Thyroid gland (tissue), 4 donors: ENCODE data around the gene UBE2O.

ENCODE experiments used
- CTCF ChIP-seq, 6 experiments: fragments of 200-600 bp in 3 of 6; fragments of 450-650 bp in 3 of 6; sonication (generic) in 3 of 6; IDR thresholded peaks; one replicate each; pipeline ENCODE4 v1.5.1; 2016 to 2019; ENCODE audit warnings: antibody characterized with exemption in 6 of 6, mild to moderate bottlenecking in 2 of 6, inconsistent platforms in 1 of 6, moderate library complexity in 1 of 6
- POLR2A ChIP-seq, 2 donors: fragments of 450-650 bp; IDR thresholded peaks; one replicate each; pipeline ENCODE4 v1.6.1; 2017; ENCODE audit warnings: antibody characterized with exemption in 2 of 2, mild to moderate bottlenecking in 2 of 2, moderate library complexity in 1 of 2

- TF ChIP-seq POLR2A (IDR thresholded peaks at IDR 0.05), result no peak
- TF ChIP-seq CTCF (IDR thresholded peaks at IDR 0.05), result no peak
Observed at GRCh38 chr17:76343106-76343505, 109.8 kb downstream of the UBE2O start.
